ENCODE measurements around the gene SEC23IP.

DNA sequence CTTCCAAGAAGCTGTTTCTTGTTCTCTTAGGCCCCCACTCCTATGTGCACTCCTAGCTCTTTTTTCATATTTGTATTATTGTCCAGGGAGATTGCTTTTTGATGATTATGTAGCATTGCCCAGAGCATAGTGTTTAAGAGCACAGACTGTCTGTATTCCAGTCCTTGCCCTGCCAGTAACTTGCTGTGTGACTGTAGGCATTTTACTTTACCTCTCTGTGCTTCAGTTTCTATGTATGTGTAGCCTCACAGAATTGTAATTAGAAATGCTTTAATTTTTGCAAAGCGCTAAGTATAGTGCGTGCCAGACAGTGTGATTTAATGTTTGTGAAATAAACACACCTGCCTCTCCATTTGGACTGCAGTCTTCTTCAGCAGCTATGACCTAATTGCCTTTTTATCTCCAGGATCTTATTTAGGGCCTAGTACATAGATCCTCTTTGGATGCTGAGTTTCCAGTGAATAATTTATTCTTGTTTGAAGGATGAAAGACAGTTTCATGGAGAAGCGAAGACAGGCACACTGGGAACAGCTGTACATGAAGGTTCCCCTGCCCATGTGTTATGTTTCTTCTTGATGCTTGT lies 1.4 kb downstream of the SEC23IP start:
- TF ChIP-seq, protein P1, sequence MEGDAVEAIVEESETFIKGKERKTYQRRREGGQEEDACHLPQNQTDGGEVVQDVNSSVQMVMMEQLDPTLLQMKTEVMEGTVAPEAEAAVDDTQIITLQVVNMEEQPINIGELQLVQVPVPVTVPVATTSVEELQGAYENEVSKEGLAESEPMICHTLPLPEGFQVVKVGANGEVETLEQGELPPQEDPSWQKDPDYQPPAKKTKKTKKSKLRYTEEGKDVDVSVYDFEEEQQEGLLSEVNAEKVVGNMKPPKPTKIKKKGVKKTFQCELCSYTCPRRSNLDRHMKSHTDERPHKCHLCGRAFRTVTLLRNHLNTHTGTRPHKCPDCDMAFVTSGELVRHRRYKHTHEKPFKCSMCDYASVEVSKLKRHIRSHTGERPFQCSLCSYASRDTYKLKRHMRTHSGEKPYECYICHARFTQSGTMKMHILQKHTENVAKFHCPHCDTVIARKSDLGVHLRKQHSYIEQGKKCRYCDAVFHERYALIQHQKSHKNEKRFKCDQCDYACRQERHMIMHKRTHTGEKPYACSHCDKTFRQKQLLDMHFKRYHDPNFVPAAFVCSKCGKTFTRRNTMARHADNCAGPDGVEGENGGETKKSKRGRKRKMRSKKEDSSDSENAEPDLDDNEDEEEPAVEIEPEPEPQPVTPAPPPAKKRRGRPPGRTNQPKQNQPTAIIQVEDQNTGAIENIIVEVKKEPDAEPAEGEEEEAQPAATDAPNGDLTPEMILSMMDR (IDR thresholded peaks at IDR 0.05), result no peak
- TF ChIP-seq POLR2A (IDR thresholded peaks at IDR 0.05), result no peak
